Natural killer cell (primary cell): ENCODE data around the gene CAMK2B. TPM values are rescaled to one million over a fixed set of nuclear protein-coding genes. Genes with fewer than 3 reads are reported as not detected.

Source experiments
- ATAC-seq, 3 donors: fragments of 150-1000 bp in 2 of 3; fragments of 200-7000 bp in 1 of 3; cut with Tn5 transposase; 1 replicate in 1 of 3; 2 replicates in 2 of 3; pipeline ENCODE4 v1.10.0; 2021; ENCODE audit warnings: mild to moderate bottlenecking in 2 of 3, moderate library complexity in 2 of 3
- DNase-seq, 2 donors: peaks; one replicate each; pipeline versions ENCODE4 v3.0.0 to v3.0.0-alpha.2; 2013 to 2021; ENCODE audit warnings: mixed read lengths in 1 of 2
- H3K27ac ChIP-seq: one replicate; pipeline ENCODE4 v1.5.1; 2013; ENCODE audit warnings: mild to moderate bottlenecking, low read length
- H3K27me3 ChIP-seq: one replicate; pipeline ENCODE4 v1.6.1; 2013; ENCODE audit warnings: low read length; ENCODE audit not compliant: control insufficient read depth, insufficient read depth
- H3K36me3 ChIP-seq: one replicate; pipeline ENCODE4 v1.6.1; 2013; ENCODE audit warnings: low read length; ENCODE audit not compliant: control insufficient read depth, insufficient read depth
- H3K4me1 ChIP-seq: one replicate; pipeline ENCODE4 v1.6.1; 2013; ENCODE audit warnings: low read length; ENCODE audit not compliant: control insufficient read depth, insufficient read depth
- H3K4me3 ChIP-seq: one replicate; pipeline ENCODE4 v1.5.1; 2013; ENCODE audit warnings: low read length
- H3K9me3 ChIP-seq: one replicate; pipeline ENCODE4 v1.6.1; 2013; ENCODE audit warnings: low read length; ENCODE audit not compliant: control insufficient read depth, insufficient read depth
- H3K27ac Mint-ChIP-seq, 2 donors: one replicate each; pipeline ENCODE4 v1.8.0; 2022; ENCODE audit warnings: mild to moderate bottlenecking in 2 of 2, mixed read lengths in 2 of 2, moderate library complexity in 1 of 2
- H3K27me3 Mint-ChIP-seq, 2 donors: one replicate each; pipeline ENCODE4 v1.8.0; 2022; ENCODE audit warnings: low read depth in 2 of 2, mixed read lengths in 2 of 2
- H3K36me3 Mint-ChIP-seq: one replicate; pipeline ENCODE4 v1.8.0; 2022; ENCODE audit warnings: mixed read lengths
- H3K4me1 Mint-ChIP-seq, 2 donors: one replicate each; pipeline ENCODE4 v1.8.0; 2022; ENCODE audit warnings: mixed read lengths in 2 of 2
- H3K4me3 Mint-ChIP-seq: one replicate; pipeline ENCODE4 v1.8.0; 2022; ENCODE audit warnings: mild to moderate bottlenecking, moderate library complexity, mixed read lengths
- H3K9me3 Mint-ChIP-seq, 2 donors: one replicate each; pipeline ENCODE4 v1.8.0; 2022; ENCODE audit warnings: mixed read lengths in 2 of 2
- WGBS: methylation state at CpG from one replicate; pipeline ENCODE4 v1.1.7; 2013; ENCODE audit warnings: missing lambda C conversion rate; ENCODE audit not compliant: insufficient coverage; 5-methylcytosine and 5-hydroxymethylcytosine counted together
- intact Hi-C: fragments of 100-400 bp; cut with micrococcal nuclease; formaldehyde crosslinking; loops from one replicate; pipeline ENCODE4 v1.14.2; 2022
- total RNA-seq, 4 donors: library from RNA; stranded (reverse); fragments of 120-200 nt in 1 of 4; gene quantifications; one replicate each; pipeline versions ENCODE4 v1.2.3 to v1.2.4, GENCODE V29; 2013 to 2022
- TF ChIP-seq, protein P1 (sequence below): fragments of 200-600 bp; IDR thresholded peaks from one replicate; pipeline ENCODE4 v1.8.0; 2022; ENCODE audit warnings: antibody characterized with exemption

The CAMK2B gene
- total RNA-seq, 3 donors from 2014 or later (not counting 1 experiment from before 2014, with no cell fraction given), result 0.70 TPM; not detected in 2

GRCh38 chr7:44274623-44274975 lies 50.8 kb downstream of the CAMK2B start:
- no peaks in the 10 kb centered on the region for H3K27me3 ChIP-seq
- no peaks in the 10 kb centered on the region for H3K9me3 Mint-ChIP-seq
- no peaks in the 10 kb centered on the region for H3K4me1 ChIP-seq
- 93% methylated on average over 2 of the region's 3 CpGs for WGBS
- TF ChIP-seq, protein P1, sequence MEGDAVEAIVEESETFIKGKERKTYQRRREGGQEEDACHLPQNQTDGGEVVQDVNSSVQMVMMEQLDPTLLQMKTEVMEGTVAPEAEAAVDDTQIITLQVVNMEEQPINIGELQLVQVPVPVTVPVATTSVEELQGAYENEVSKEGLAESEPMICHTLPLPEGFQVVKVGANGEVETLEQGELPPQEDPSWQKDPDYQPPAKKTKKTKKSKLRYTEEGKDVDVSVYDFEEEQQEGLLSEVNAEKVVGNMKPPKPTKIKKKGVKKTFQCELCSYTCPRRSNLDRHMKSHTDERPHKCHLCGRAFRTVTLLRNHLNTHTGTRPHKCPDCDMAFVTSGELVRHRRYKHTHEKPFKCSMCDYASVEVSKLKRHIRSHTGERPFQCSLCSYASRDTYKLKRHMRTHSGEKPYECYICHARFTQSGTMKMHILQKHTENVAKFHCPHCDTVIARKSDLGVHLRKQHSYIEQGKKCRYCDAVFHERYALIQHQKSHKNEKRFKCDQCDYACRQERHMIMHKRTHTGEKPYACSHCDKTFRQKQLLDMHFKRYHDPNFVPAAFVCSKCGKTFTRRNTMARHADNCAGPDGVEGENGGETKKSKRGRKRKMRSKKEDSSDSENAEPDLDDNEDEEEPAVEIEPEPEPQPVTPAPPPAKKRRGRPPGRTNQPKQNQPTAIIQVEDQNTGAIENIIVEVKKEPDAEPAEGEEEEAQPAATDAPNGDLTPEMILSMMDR, result no peak
- H3K4me1 Mint-ChIP-seq, result no peaks in the 10 kb centered on the region
- no peaks in the 10 kb centered on the region for H3K9me3 ChIP-seq
- no peak overlapping the region for H3K4me3 Mint-ChIP-seq
- ATAC-seq, result no peak
- no peaks in the 10 kb centered on the region for H3K36me3 ChIP-seq
- H3K27ac Mint-ChIP-seq, result no peak overlapping the region
- no peaks in the 10 kb centered on the region for H3K27me3 Mint-ChIP-seq
- H3K36me3 Mint-ChIP-seq, result no peaks in the 10 kb centered on the region
- no peak overlapping the region for H3K4me3 ChIP-seq
- intact Hi-C loops, result no loop called here
- no peak overlapping the region for H3K27ac ChIP-seq
- no peak for DNase-seq

DNA sequence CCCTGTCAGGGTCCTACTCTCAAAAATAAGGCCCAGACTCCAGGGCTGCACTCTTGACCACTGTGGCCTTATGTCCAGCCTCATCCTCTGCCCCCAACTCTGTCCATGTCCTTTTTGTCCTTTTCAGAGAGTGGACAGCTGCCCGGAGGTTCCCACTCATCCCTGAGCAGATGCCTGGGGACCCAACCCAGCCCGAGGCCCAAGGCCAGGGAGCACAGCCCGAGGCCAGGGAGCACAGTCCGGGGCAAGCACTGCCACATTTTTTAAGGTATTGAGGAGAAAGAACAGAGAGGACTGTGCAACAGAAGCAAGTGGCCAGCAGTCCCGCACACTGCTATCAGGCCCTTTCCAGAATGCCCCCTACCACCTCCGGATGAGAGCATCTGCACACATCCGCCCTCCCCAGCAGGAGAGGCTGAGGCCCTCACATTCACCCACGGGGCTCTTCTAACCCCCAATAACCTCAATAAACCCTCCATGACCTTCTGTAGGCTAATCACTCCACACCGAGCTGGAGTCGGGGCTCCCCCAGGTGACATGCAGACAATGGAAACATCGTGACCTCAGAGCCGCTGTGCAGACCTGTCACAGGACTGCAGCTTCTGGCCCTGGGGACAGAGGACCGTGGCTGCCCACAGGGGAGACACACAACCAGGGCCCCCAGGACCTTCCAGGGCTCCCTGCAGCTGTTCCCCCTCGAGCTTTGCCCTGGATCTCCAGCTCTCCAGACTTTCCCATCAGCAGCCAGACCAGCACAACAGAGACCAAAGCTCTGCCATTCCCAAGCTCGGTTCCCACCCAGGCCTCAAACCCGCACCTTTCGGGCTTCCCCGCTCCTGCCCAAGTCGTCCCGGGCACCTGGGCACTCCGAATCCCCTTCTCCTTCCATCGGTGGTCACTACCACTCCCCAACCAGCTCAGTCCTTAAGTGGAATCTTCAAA lies 51.4 kb downstream of the CAMK2B start:
- H3K36me3 ChIP-seq, result no peaks in the 10 kb centered on the region
- Mint-ChIP-seq H3K4me3 (no peak overlapping the region), H3K27ac (no peak overlapping the region), H3K9me3 (no peaks in the 10 kb centered on the region), H3K36me3 (no peaks in the 10 kb centered on the region), H3K4me1 (no peaks in the 10 kb centered on the region), H3K27me3 (no peaks in the 10 kb centered on the region)
- no peak overlapping the region for H3K27ac ChIP-seq
- H3K9me3 ChIP-seq, result no peaks in the 10 kb centered on the region
- ATAC-seq (no peak), DNase-seq (no peak)
- 87% methylated on average over 22 of the region's 22 CpGs for WGBS
- H3K4me1 ChIP-seq, result no peaks in the 10 kb centered on the region
- TF ChIP-seq, protein P1, result no peak
- no peak overlapping the region for H3K4me3 ChIP-seq
- intact Hi-C loops, result no loop called here
- no peaks in the 10 kb centered on the region for H3K27me3 ChIP-seq

GRCh38 chr7:44272981-44273380 lies 52.4 kb downstream of the CAMK2B start:
- Mint-ChIP-seq H3K27me3 (no peaks in the 10 kb centered on the region), H3K9me3 (no peaks in the 10 kb centered on the region), H3K4me3 (no peak overlapping the region), H3K36me3 (no peaks in the 10 kb centered on the region), H3K4me1 (no peaks in the 10 kb centered on the region), H3K27ac (no peak overlapping the region)
- WGBS, result 93% methylated on average over 6 of the region's 6 CpGs
- DNase-seq (no peak), ATAC-seq (no peak)
- Histone ChIP-seq H3K27me3 (no peaks in the 10 kb centered on the region), H3K27ac (no peak overlapping the region), H3K4me1 (no peaks in the 10 kb centered on the region), H3K4me3 (no peak overlapping the region), H3K9me3 (no peaks in the 10 kb centered on the region), H3K36me3 (no peaks in the 10 kb centered on the region)
- intact Hi-C loops, result no loop called here
- TF ChIP-seq, protein P1, result no peak
